Measurements from ENCODE around the gene ZFYVE28.

GRCh38 chr4:2436761-2437474 is 18.5 kb upstream of the ZFYVE28 start:
- TF ChIP-seq SIN3A (IDR thresholded peaks at IDR 0.05; ENCODE audit: borderline replicate concordance, insufficient read depth, low read length) (no peak), POLR2AphosphoS5 (IDR thresholded peaks at IDR 0.05; ENCODE audit: low read depth, low read length) (no peak)
